Left forelimb (tissue), 1 donor: ENCODE data around the gene GUCA2B.

Experiments used
- DNase-seq: peaks from one replicate; pipeline ENCODE4 v3.0.0-alpha.2; 2018; ENCODE audit warnings: low spot score

The GUCA2B gene

DNA sequence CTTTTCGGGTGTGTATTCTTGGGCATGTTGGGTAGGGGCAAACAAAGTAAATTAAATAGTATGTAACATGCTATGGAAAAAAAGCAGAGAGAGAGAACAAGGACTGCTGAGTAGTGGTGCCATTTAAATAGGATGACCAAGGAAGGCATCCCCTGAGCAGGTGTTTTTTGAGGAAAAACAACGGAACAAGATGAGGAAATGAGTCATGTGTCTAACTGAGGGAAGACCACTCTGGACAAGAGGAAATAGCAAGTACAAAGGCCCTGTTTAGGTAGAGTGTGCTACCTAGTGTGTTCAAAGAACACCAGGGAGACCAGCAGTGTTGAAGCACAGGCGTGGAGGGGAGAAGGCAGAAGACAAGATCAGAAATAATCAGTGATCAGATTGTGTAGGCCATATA lies 31.4 kb downstream of the GUCA2B start:
- DNase-seq = no peak

DNA sequence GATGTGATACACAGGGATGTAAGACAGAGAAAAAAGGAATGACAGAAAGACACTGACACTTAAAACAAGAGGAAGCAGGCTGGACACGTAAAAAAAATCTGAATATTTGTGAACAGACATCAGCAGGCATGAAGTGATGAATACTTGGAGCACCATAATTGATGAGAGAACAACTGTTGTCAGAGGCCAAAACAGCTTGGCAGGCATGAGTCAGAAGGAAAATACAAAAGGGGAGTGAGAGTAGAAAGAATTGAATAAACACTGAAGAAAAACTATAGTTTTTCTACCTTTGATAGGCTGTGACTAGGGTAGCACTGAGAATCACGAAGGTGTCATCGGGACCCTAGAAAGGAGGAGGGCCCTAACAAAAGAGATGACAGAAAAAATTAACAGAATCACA lies 32.9 kb downstream of the GUCA2B start:
- no peak for DNase-seq

DNA sequence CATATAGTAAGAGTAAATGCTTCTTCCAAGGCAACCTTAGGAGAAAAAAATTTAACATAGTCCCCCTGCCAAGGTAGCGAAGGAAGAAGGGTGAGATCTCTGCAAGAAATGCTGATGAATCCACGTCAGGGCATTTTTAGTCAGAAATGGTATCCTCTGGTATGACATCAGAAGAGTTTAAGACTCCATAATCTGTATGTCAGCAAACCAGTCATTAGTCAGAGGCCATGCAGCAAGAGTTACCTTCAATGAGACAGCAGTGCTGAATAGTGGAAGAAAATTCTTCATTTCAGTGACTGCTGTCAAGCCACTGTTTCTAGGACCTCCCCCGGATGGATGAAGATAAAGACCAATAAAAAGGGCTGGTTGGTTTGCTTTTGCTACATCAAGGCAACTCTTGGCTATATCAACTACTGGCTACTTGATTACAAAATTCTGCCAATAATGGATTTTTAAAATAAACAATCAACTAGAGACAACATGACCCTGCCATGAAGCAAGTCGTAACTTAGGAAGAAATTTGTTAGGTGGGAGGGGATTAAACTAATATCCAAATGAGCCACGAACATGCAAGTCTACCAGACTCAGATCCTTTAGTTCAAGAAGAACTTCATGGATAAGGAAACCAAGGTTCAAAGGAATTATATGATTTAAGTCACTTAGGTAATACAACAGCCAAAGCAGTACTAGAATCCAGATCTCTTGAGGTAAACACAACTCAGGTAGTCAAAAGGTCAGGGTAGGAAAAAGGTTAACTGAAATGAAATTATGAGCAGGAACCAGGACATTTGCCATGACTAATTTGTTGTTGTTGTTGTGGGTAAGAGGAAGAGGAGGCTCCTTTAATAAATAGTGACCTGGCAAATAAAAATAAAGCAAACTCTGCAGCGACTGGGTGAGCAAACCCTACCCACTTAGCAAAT lies 37.0 kb downstream of the GUCA2B start:
- no peak for DNase-seq

DNA sequence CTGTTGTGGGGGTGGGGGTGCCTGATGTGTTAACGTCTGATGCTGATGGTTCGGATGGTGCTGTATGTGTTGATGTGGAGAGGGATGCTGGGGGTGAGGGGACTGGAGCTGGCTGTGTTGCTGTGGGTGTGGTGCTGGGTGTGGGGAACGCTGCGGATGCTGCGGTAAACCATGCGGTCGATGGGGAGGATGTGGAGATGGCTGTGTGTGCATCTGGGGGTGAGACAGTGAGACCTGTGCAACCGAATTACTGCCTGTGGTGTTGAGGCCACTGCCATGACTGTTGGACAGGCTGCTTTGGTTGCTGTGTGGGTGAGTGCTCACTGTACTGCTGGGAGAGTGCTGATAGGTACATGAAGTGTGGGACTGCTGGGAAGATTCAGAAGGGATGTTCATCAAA lies 38.1 kb downstream of the GUCA2B start:
- DNase-seq = no peak

DNA sequence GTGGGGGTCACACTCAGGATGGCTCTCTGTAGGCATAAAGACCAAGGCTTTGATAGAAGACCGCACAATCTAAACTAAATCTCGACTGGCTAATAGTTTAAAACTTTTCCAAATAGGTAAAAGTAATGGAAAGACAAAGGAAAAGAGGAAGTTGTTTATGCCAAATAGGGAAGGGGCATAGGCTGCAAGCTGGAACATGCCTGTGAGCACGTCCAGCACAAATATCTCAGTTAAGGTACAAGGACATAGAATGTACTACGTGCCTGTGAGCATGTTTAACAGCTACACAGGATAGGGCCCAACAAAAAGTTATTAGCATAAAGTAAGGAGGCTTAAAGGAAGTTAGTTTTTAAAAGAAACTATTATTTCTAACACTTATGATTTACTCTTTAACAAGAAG lies 38.9 kb downstream of the GUCA2B start:
- no peak for DNase-seq

DNA sequence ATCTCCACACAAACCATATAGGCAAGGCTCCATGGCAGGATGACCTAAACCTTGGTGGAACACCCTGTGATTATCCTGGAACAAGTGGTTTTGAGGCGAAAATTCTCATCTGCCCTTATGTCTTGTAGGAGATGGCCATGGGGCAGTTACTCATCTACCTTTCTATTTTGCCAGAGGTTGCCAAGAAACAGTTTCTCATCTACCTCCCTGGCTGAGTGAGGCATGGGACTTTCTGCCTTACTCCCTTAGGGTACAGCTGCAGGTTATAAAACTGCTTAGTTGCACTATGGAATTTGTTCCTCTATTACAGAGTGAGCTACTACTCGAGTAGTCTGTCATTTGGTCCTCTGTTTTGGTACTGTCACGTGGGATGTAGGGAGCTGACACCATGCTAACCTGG lies 42.6 kb downstream of the GUCA2B start:
- no peak for DNase-seq

DNA sequence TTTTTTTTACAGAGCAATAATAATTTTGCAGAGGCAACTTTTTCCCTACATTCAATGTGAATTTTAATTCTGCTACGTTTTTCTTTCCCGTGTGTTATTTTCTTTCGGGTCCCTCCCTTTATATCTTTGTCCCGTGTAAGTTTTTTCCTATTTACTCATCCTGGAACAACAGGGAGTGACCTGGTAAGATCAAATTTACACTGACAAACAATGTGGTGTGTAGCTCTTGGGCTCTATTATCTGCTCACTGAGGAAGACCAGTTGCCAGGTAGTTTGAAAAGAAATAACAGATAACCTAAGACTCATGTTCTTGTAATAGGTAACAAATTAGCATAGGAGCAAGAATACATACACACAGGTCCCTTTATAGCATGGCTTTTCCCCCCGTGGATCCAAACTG lies 45.0 kb downstream of the GUCA2B start:
- no peak for DNase-seq

DNA sequence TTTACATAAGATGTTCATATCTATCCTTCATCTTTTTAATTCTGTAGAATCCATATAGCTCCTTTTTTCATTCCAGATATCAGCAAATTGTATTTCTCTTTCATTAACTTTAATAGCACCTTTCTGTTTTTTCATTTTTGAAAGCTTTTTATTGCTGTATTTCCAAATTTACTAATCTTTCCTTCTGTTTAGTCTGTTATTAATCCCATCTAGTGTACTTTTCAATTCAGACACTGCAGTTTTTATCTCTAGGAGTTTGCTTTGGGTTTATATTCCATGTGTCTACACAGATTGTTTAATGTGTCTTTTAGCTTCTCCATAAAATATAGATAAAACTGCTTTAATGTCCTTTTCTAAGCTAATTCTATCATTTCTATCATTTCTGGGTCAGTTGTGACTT lies 48.8 kb downstream of the GUCA2B start:
- no peak for DNase-seq
